GM21723 (cell line): ENCODE data around the gene SHC3.
"Not testable (repeated sequence)": the region's sequence is repeated elsewhere in the genome, so short reads cannot be mapped to it uniquely, and the experiment has no call there.

Experiments
- ATAC-seq: cut with Tn5 transposase; IDR thresholded peaks from one replicate; pipeline ENCODE4 v1.9.1; 2021; ENCODE audit warnings: mild to moderate bottlenecking, moderate library complexity; ENCODE audit not compliant: unreplicated experiment

SHC3 gene

DNA sequence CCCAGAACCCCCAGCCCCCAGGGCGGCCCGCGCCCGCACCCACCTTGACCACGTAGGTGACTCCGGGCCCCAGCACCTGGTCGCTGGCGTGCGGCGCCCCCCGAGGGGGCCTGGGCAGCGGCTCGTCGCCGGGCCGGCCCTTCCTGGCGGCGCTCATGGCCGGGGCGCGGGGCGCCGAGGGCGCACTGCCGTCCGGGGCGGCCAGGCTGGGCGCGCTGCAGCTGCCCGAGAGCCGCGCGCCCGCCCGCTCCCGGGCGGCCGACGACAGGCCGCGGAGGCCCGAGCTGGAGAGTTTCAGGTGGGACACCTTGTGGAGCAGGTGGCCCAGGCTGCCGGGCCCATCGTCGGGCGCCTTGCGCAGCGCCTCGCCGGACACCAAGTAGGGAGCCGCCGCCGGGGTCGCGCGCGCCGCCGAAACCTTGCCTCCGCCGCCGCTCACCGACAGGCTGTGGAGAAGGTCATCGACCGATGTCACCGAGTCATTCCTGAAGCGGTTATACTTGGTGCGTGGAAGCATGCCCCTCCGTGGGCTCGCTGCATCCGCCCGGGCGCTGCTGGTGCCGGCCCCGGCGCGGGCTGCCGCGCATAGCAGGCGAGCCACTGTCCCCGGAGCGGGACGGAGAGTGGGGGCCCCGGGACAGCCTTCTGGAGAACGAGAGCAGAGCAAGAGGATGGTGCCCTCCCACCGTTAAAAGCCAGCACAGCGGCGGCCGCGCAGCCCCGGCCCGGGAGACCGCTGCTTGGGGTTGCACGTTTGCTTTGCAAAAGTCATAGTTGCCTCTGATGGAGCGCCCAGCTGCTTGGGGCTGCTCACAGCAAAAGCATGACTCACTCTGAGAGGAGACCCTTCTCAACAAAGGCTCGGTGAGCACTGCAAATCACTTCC, at the start of gene SHC3:
TSS of gene SHC3 (minus strand) at position 875 of the 886 bp plus-strand sequence. CDS start at position 517, 358 bp downstream.
- ATAC-seq, result no peak

DNA sequence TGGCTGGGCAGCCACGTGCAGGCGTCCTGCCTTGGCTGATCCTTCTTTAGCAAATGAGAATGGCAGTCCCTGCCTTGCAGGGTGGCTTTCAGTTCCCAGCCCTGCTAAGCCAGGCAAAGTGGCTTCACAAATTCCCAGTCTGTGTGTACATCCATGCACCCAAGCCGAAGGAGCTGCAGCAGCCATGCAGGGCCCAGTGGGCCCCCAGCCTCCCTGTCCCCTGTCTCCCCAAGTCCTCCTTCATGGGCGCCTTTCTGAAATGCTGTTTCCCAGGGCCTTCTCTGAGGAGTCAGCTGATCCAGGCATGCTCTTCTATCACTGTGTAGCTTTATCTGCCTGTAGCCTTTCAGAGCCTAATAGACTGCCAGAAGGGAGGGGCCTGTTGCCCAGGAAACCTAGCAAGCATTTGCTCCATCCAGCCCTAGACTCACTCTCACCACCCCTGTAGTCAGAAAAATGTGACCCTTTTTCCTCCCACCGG, 47.4 kb upstream of the SHC3 start:
- ATAC-seq, result no peak

GRCh38 chr9:89225587-89225986, 47.0 kb upstream of the SHC3 start:
- ATAC-seq, result no peak

- ATAC-seq, result no peak
Observed at GRCh38 chr9:89225036-89225435, 46.4 kb upstream of the SHC3 start.

DNA sequence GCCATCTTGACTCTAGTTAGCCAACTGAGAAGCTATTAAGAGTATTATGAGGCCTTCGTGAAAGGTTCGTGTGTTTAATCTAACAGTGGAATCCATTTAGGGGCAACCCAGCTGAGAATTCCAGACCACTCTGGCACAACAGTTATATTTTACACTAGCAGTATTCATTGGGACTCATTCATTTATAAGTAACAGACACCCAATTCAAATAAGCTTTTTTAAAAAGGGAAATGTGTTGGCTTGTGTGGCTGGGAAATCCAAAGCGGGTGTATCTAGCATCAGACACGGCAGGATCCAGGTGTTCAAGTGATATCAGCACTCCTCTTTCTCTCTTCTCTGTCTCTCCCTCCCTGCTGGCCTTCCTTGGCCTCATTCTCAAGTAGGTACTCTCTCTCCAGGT, 46.0 kb upstream of the SHC3 start:
- ATAC-seq, result no peak

GRCh38 chr9:89223396-89223977, 44.9 kb upstream of the SHC3 start:
- no peak for ATAC-seq

DNA sequence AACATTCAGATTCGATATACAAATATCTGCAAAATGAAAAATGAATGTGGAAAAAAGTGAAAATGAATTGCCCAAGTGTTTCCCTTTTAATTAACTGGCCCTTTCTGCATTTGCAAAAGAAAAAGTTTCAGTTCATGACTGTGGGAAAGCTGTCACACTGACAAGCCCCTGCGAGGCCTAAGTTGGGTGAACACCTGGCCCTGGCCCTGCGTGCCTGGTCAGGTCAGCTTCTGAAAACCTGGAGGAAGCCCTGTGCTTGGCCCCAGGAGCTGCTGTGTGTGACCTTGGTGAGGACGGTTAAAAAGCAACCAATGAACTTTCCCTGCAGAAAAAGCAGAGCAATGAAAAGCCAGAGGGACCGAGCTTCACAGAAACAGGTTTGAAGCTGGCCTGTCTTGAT, 41.0 kb upstream of the SHC3 start:
- no peak for ATAC-seq

DNA sequence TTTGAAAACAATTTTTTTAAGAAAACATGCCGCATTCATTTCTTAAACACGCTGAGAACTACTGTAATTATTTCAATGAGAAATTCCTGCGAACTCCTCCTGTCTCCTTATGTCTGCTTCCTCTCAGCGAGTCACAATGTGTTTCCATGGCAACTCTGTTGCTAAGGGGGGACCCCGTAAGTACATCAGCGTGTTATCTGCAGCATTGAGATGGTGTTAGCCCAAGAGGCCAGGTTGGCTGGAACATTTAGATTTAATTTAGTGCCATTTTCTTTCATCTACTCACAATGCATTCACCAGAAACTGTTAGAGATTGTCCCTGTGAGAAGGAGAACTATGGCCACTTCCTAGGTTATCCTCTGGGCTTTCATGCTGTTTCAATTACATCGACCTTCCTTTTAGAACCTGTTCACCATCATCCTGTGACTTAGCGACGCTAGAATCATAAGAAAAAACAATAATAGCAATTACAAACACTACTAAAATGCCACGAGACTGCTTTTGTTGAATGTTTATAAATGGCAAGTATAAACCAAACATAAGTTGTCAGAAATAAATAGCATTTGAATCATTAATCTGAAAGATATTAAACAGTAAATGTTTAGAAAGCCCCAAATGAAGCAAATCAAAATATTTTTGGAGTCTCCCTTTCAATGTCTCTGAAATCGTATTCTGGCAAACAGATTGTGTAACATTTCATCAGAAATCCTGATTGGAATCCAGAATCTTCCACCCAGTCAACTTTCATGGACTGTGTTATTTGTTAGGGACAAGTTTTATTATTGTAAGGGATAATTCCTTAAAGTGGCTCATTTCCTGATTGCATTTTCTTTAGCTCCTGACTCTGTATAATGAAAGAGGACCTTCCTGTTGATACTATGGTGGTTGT, 39.7 kb upstream of the SHC3 start:
- ATAC-seq, result no peak

DNA sequence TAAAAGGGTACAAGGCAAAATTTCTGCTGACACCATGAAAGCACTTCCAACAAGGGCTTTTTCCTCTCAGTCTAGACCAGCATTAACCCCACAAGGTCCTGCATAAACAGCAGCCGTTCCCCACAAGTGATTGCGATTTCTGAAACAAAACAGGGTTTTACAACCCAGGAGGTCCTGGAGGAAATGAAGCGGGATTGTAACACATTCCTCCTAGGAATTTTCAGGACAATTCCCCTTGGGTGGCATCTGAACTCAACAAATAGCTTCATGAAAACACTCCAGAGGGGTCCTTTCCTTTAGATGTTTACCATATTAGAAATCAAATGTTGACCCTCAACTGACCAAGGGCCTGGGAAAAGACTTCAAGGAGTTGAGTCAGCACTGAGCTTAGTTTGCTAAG, 36.7 kb upstream of the SHC3 start:
- no peak for ATAC-seq

GRCh38 chr9:89213396-89213880, 34.8 kb upstream of the SHC3 start:
- no peak for ATAC-seq

DNA sequence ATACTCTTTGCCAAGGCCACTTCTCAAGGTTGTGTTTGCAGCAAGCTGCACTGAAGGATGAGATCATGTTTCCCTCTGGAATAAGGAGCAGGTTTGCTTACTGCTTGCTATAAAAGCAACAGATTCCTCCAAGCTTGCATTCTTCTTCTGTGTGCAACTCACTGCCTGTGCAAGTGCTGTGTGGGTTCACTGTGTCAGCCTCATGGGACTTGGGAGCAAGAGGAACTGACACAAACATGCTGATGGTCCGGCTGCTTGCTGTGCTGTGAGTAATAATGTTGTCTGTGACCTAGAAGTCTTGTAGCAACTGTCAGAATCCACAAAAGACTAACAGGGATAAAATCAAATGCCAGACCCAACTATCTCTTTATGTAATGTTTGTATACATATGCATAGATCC, 33.6 kb upstream of the SHC3 start:
- ATAC-seq, result no peak

DNA sequence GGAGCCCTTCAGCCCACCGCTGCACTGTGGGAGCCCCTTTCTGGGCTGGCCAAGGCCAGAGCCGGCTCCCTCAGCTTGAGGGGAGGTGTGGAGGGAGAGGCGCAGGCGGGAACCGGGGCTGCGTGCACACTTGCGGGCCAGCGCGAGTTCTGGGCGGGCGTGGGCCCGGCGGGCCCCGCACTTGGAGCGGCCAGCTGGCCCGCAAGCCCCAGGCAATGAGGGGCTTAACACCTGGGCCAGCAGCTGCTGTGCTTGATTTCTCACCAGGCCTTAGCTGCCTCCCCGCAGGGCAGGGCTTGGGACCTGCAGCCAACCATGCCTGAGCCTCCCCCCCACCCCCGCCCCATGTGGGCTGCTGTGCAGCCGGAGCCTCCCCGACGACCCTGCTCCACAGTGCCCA, 30.7 kb upstream of the SHC3 start:
- ATAC-seq, result not testable (repeated sequence)

- no peak for ATAC-seq
Observed at GRCh38 chr9:89207026-89207425, 28.4 kb upstream of the SHC3 start.

GRCh38 chr9:89204801-89205200, 26.2 kb upstream of the SHC3 start:
- ATAC-seq, result no peak

- ATAC-seq, result no peak
Observed at GRCh38 chr9:89195131-89195797, 16.6 kb upstream of the SHC3 start.

GRCh38 chr9:89194421-89195130, 16.0 kb upstream of the SHC3 start:
- ATAC-seq, result no peak

GRCh38 chr9:89191004-89191403, 12.4 kb upstream of the SHC3 start:
- ATAC-seq, result no peak

- no peak for ATAC-seq
Observed at GRCh38 chr9:89189215-89189614, 10.6 kb upstream of the SHC3 start.

DNA sequence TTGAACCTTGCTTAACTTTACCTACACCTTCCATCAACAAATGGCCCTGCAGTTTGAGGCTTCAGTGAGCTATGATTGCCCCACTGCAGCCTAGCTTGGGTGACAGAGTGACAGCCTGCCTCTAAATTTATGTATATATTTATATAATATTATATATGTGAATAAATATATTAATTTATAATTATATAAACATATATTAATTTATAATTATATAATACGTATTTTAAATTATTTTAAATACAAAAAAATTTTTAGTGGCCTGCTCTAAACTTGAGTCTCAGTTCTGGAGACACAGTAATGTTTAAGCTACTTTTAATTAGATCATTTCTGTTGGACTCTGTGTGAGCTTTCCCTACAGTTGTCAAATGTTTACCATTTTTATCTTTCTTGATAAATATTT, 9.3 kb upstream of the SHC3 start:
- ATAC-seq, result no peak

- ATAC-seq, result no peak
Observed at GRCh38 chr9:89187541-89187940, 8.9 kb upstream of the SHC3 start.
